H9 (cell line): ENCODE data around the gene RBFOX1. TPM values are rescaled to one million over a fixed set of nuclear protein-coding genes. Genes with fewer than 3 reads are reported as not detected.

ENCODE experiments used
- DNase-seq: peaks from one replicate; pipeline ENCODE4 v3.0.0-alpha.2; 2017
- H2AFZ ChIP-seq: one replicate; pipeline ENCODE4 v1.6.1; 2013; ENCODE audit warnings: mild to moderate bottlenecking, low read length, control low read depth, moderate library complexity
- H2AK5ac ChIP-seq: 2 replicates; pipeline ENCODE4 v1.6.1; 2013; ENCODE audit warnings: low read length, control low read depth, mixed read lengths; ENCODE audit not compliant: insufficient read length
- H2BK120ac ChIP-seq: one replicate; pipeline ENCODE4 v1.6.1; 2013; ENCODE audit warnings: low read depth, mild to moderate bottlenecking, low read length, control low read depth, inconsistent platforms; ENCODE audit not compliant: poor library complexity, severe bottlenecking
- H2BK12ac ChIP-seq: 2 replicates; pipeline ENCODE4 v1.6.1; 2013; ENCODE audit warnings: low read length, control low read depth, mixed read lengths, low read depth; ENCODE audit not compliant: insufficient read length
- H2BK15ac ChIP-seq: 2 replicates; pipeline ENCODE4 v1.6.1; 2013; ENCODE audit warnings: low read depth, low read length, control low read depth
- H2BK20ac ChIP-seq: one replicate; pipeline ENCODE4 v1.6.1; 2013; ENCODE audit warnings: low read depth, mild to moderate bottlenecking, low read length, control low read depth, inconsistent platforms; ENCODE audit not compliant: poor library complexity, severe bottlenecking
- H2BK5ac ChIP-seq: 2 replicates; pipeline ENCODE4 v1.6.1; 2013; ENCODE audit warnings: low read length, control low read depth, mixed read lengths; ENCODE audit not compliant: insufficient read length
- H3K14ac ChIP-seq: 2 replicates; pipeline ENCODE4 v1.6.1; 2013; ENCODE audit warnings: low read length, control low read depth; ENCODE audit not compliant: insufficient read depth
- H3K18ac ChIP-seq: 2 replicates; pipeline ENCODE4 v1.6.1; 2013; ENCODE audit warnings: low read depth, mild to moderate bottlenecking, mixed read lengths, low read length, control low read depth; ENCODE audit not compliant: insufficient read length
- H3K23ac ChIP-seq: 2 replicates; pipeline ENCODE4 v1.6.1; 2013; ENCODE audit warnings: low read length, control low read depth, mixed read lengths, low read depth; ENCODE audit not compliant: insufficient read length
- H3K23me2 ChIP-seq: 2 replicates; pipeline ENCODE4 v1.6.1; 2013; ENCODE audit warnings: low read depth, mild to moderate bottlenecking, mixed read lengths, low read length, control low read depth; ENCODE audit not compliant: insufficient read length, poor library complexity, severe bottlenecking
- H3K27ac ChIP-seq: 2 replicates; pipeline ENCODE4 v1.5.1; 2013; ENCODE audit warnings: low read length, control low read depth, mixed read lengths, low read depth; ENCODE audit not compliant: insufficient read length
- H3K27me3 ChIP-seq: 2 replicates; pipeline ENCODE4 v1.6.1; 2013; ENCODE audit warnings: low read length, control low read depth, inconsistent platforms; ENCODE audit not compliant: insufficient read depth
- H3K4ac ChIP-seq: 2 replicates; pipeline ENCODE4 v1.6.1; 2013; ENCODE audit warnings: low read depth, mild to moderate bottlenecking, control low read depth, inconsistent platforms, low read length, moderate library complexity
- H3K4me1 ChIP-seq: 2 replicates; pipeline ENCODE4 v1.6.1; 2013; ENCODE audit warnings: low read length, control low read depth, inconsistent platforms; ENCODE audit not compliant: insufficient read depth
- H3K4me2 ChIP-seq: 2 replicates; pipeline ENCODE4 v1.6.1; 2013; ENCODE audit warnings: low read length, control low read depth, mixed read lengths; ENCODE audit not compliant: insufficient read length, insufficient read depth
- H3K56ac ChIP-seq: 2 replicates; pipeline ENCODE4 v1.6.1; 2013; ENCODE audit warnings: low read depth, mild to moderate bottlenecking, mixed read lengths, low read length, control low read depth; ENCODE audit not compliant: insufficient read length
- H3K79me1 ChIP-seq: 2 replicates; pipeline ENCODE4 v1.6.1; 2013; ENCODE audit warnings: low read depth, mild to moderate bottlenecking, moderate library complexity, low read length, control low read depth, inconsistent platforms; ENCODE audit not compliant: insufficient read depth, poor library complexity, severe bottlenecking
- H3K79me2 ChIP-seq: 2 replicates; pipeline ENCODE4 v1.6.1; 2013; ENCODE audit warnings: low read length, control low read depth, inconsistent platforms; ENCODE audit not compliant: insufficient read depth
- H3K9ac ChIP-seq: 2 replicates; pipeline ENCODE4 v1.6.1; 2013; ENCODE audit warnings: low read length, control low read depth, mixed read lengths; ENCODE audit not compliant: insufficient read length; ENCODE audit errors: extremely low read depth
- H3K9me3 ChIP-seq: one replicate; pipeline ENCODE4 v1.6.1; 2013; ENCODE audit warnings: low read depth, low read length, inconsistent platforms; ENCODE audit not compliant: control insufficient read depth
- H3T11ph ChIP-seq: one replicate; pipeline ENCODE4 v1.6.1; 2013; ENCODE audit warnings: mild to moderate bottlenecking, low read length, control low read depth, inconsistent platforms
- H4K20me1 ChIP-seq: one replicate; pipeline ENCODE4 v1.6.1; 2013; ENCODE audit not compliant: control insufficient read depth, insufficient read length, insufficient read depth
- H4K5ac ChIP-seq: 2 replicates; pipeline ENCODE4 v1.6.1; 2013; ENCODE audit warnings: low read depth, mild to moderate bottlenecking, mixed read lengths, low read length, control low read depth; ENCODE audit not compliant: insufficient read length
- H4K8ac ChIP-seq: replicated peaks from 2 replicates; pipeline ENCODE4 v1.6.1; 2013; ENCODE audit warnings: low read length, control low read depth, mixed read lengths, low read depth; ENCODE audit not compliant: insufficient read length
- H4K91ac ChIP-seq: 2 replicates; pipeline ENCODE4 v1.6.1; 2013; ENCODE audit warnings: low read depth, mild to moderate bottlenecking, moderate library complexity, mixed read lengths, low read length, control low read depth; ENCODE audit not compliant: insufficient read length
- H3K27ac Mint-ChIP-seq, 3 experiments: 2 replicates in 2 of 3; 3 replicates in 1 of 3; pipeline ENCODE4 v1.8.0; 2020 to 2021; ENCODE audit warnings: mixed read lengths in 3 of 3, mild to moderate bottlenecking in 1 of 3, moderate library complexity in 1 of 3
- H3K27me3 Mint-ChIP-seq: 2 replicates; pipeline ENCODE4 v1.8.0; 2021; ENCODE audit warnings: low read depth, mild to moderate bottlenecking, moderate library complexity, mixed read lengths
- H3K36me3 Mint-ChIP-seq, 3 experiments: 2 replicates in 2 of 3; 3 replicates in 1 of 3; pipeline ENCODE4 v1.8.0; 2020 to 2021; ENCODE audit warnings: low read depth in 3 of 3, mixed read lengths in 3 of 3; ENCODE audit not compliant: insufficient read depth in 1 of 3
- H3K4me1 Mint-ChIP-seq, 2 experiments: 2 replicates each; pipeline ENCODE4 v1.8.0; 2020; ENCODE audit warnings: mixed read lengths in 2 of 2
- H3K4me3 Mint-ChIP-seq, 2 experiments: 2 replicates in 1 of 2; 3 replicates in 1 of 2; pipeline ENCODE4 v1.8.0; 2020 to 2021; ENCODE audit warnings: mild to moderate bottlenecking in 2 of 2, mixed read lengths in 2 of 2, moderate library complexity in 1 of 2
- H3K9me3 Mint-ChIP-seq, 2 experiments: 2 replicates in 1 of 2; 3 replicates in 1 of 2; pipeline ENCODE4 v1.8.0; 2020; ENCODE audit warnings: mild to moderate bottlenecking in 2 of 2, mixed read lengths in 2 of 2, moderate library complexity in 1 of 2
- CTCF ChIP-seq: fragments of 200-600 bp; sonication (generic); conservative IDR thresholded peaks from 3 replicates; pipeline ENCODE4 v1.8.0; 2021; ENCODE audit warnings: antibody characterized with exemption, mild to moderate bottlenecking
- WGBS: extraction: QIAGEN DNeasy Blood & Tissue Kit; methylation state at CpG from one replicate; pipeline ENCODE4 v1.1.7; 2013; ENCODE audit warnings: missing lambda C conversion rate, low lambda C conversion rate, mixed read lengths; ENCODE audit not compliant: insufficient read length; ENCODE audit errors: extremely low coverage; 5-methylcytosine and 5-hydroxymethylcytosine counted together
- total RNA-seq: library from RNA; stranded (reverse); gene quantifications from 2 replicates; pipeline ENCODE4 v1.2.1, GENCODE V29; 2021

The RBFOX1 gene
- total RNA-seq, 1 experiment from 2014 or later = 2.0 TPM

DNA sequence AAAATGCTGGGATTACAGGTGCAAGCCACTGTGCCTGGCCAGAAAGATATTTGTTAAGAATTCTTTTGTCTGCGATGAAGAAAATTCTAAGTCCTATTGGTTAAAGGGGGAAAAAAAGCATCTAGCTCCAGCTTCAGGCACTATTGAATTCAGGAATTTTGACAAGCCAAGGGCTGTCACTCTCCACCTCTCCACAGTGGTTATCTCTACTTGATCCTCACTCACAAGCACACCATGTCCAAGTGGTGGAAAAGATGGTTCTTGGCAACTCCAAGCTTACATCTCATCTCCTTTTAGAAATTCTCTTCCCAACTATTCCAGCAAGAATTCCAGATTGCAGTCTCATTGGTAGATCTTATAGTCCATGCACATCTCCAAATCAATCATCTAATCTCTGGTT lies 7.1 kb downstream of the RBFOX1 start:
- H3K27me3 ChIP-seq = no peaks in the 10 kb centered on the region
- no peak overlapping the region for H2BK12ac ChIP-seq
- H3K27ac Mint-ChIP-seq = no peak overlapping the region
- H4K5ac ChIP-seq = no peak overlapping the region
- no peak overlapping the region for H3K9ac ChIP-seq
- no peak overlapping the region for H2BK15ac ChIP-seq
- H2BK120ac ChIP-seq = no peak overlapping the region
- no peak for TF ChIP-seq CTCF
- H3K79me1 ChIP-seq = no peaks in the 10 kb centered on the region
- H3K4ac ChIP-seq = no peak overlapping the region
- H4K8ac ChIP-seq = no peak overlapping the region
- H3K23me2 ChIP-seq = no peaks in the 10 kb centered on the region
- no peaks in the 10 kb centered on the region; a peak in 1 of 5 replicates for H3K9me3 Mint-ChIP-seq
- no peak overlapping the region for H2AK5ac ChIP-seq
- no peaks in the 10 kb centered on the region for H3K9me3 ChIP-seq
- H3K27me3 Mint-ChIP-seq = no peaks in the 10 kb centered on the region
- no peak overlapping the region for H2BK5ac ChIP-seq
- H3K4me2 ChIP-seq = no peak overlapping the region
- no peak overlapping the region for H3K14ac ChIP-seq
- H4K91ac ChIP-seq = no peak overlapping the region
- no peak overlapping the region for H3T11ph ChIP-seq
- no peak overlapping the region for H2AFZ ChIP-seq
- H3K79me2 ChIP-seq = no peaks in the 10 kb centered on the region
- no peak overlapping the region for H2BK20ac ChIP-seq
- no peaks in the 10 kb centered on the region for H4K20me1 ChIP-seq
- H3K23ac ChIP-seq = no peak overlapping the region
- no peak overlapping the region for H3K18ac ChIP-seq
- H3K4me3 Mint-ChIP-seq = no peak overlapping the region
- no peaks in the 10 kb centered on the region for H3K36me3 Mint-ChIP-seq
- H3K56ac ChIP-seq = no peak overlapping the region
- DNase-seq = no peak
- H3K4me1 Mint-ChIP-seq = peaks cover 5% of the 10 kb centered on the region in 2 experiments; a peak in 3 of 4 replicates
- H3K27ac ChIP-seq = no peak overlapping the region
- WGBS = no CpG with 5 or more reads among the region's 1 CpG
- H3K4me1 ChIP-seq = no peaks in the 10 kb centered on the region
